MCF 10A (cell line): Measurements from ENCODE around the gene DUSP8. TPM values are rescaled to one million over a fixed set of nuclear protein-coding genes. Genes with fewer than 3 reads are reported as not detected.

Source experiments
- BruUV-seq: library from RNA; stranded (reverse); fragments of 400-500 nt; replicated peaks from 2 replicates; lab custom pipeline; 2021; lab: Mats Ljungman, UMichigan
- CTCF ChIA-PET: fragments of 300-600 bp; sonication (Branson Sonifier 250); formaldehyde crosslinking; extraction: SDS; loops from one replicate; lab custom pipeline; 2021; ENCODE audit warnings: antibody characterized with exemption, inconsistent platforms; lab: Yijun Ruan, JAX
- POLR2A ChIA-PET: fragments of 300-600, 350-650 bp; sonication (Branson Sonifier 250); formaldehyde crosslinking; extraction: SDS; loops from one replicate; lab custom pipeline; 2020; ENCODE audit warnings: antibody characterized with exemption, inconsistent platforms; lab: Yijun Ruan, JAX
- DNase-seq: peaks from one replicate; pipeline ENCODE4 v3.0.0-alpha.2; 2018; ENCODE audit not compliant: unreplicated experiment
- H3K27ac Mint-ChIP-seq: one replicate; pipeline ENCODE4 v1.8.0; 2022; ENCODE audit warnings: mild to moderate bottlenecking, low read depth, mixed read lengths; ENCODE audit not compliant: unreplicated experiment
- H3K27me3 Mint-ChIP-seq: one replicate; pipeline ENCODE4 v1.8.0; 2022; ENCODE audit warnings: mixed read lengths; ENCODE audit not compliant: insufficient read depth, unreplicated experiment
- H3K36me3 Mint-ChIP-seq: one replicate; pipeline ENCODE4 v1.8.0; 2022; ENCODE audit warnings: mild to moderate bottlenecking, moderate library complexity, mixed read lengths; ENCODE audit not compliant: insufficient read depth, unreplicated experiment
- H3K4me1 Mint-ChIP-seq: one replicate; pipeline ENCODE4 v1.8.0; 2022; ENCODE audit warnings: mixed read lengths; ENCODE audit not compliant: insufficient read depth, unreplicated experiment
- H3K4me3 Mint-ChIP-seq: one replicate; pipeline ENCODE4 v1.8.0; 2022; ENCODE audit warnings: mild to moderate bottlenecking, moderate library complexity, mixed read lengths; ENCODE audit not compliant: unreplicated experiment
- H3K9me3 Mint-ChIP-seq: one replicate; pipeline ENCODE4 v1.8.0; 2022; ENCODE audit warnings: mixed read lengths; ENCODE audit not compliant: unreplicated experiment
- CTCF ChIP-seq: fragments of 200-600 bp; IDR thresholded peaks from one replicate; pipeline ENCODE4 v1.8.0; 2022; ENCODE audit warnings: antibody characterized with exemption, mild to moderate bottlenecking; ENCODE audit not compliant: unreplicated experiment
- intact Hi-C: fragments of 100-400 bp; cut with micrococcal nuclease; formaldehyde crosslinking; loops from 2 replicates; pipeline ENCODE4 v1.14.1; 2022
- total RNA-seq: library from RNA; stranded (reverse); gene quantifications from 2 replicates; pipeline ENCODE4 v1.2.3, GENCODE V29; 2022

DUSP8 gene
- total RNA-seq, 1 experiment from 2014 or later, result 17.6 TPM

GRCh38 chr11:1566381-1567051 is 5.6 kb downstream of the DUSP8 start:
- Mint-ChIP-seq H3K4me3 (no peak overlapping the region), H3K27ac (no peak overlapping the region), H3K9me3 (no peaks in the 10 kb centered on the region), H3K36me3 (peaks cover 5% of the 10 kb centered on the region), H3K27me3 (no peaks in the 10 kb centered on the region), H3K4me1 (peaks cover 7% of the 10 kb centered on the region)
- intact Hi-C loops, result no loop called here
- TF ChIP-seq CTCF, result no peak
- no TSS peak for BruUV-seq
- CTCF ChIA-PET, result interaction anchor here (0.5 to 5.5 kb wide), 5 partner anchors 8 to 1799 kb away, joined by 3 to 26 read pairs (median 7); no protein-coding TSS in a partner anchor
- DNase-seq, result no peak
- POLR2A ChIA-PET, result no interaction called here

- intact Hi-C loops, result no loop called here
- ChIA-PET POLR2A (no interaction called here), CTCF (interaction anchor here (0.9 to 5.5 kb wide), 3 partner anchors 9 to 390 kb away, joined by 3 to 26 read pairs (median 13); no protein-coding TSS in a partner anchor)
- Mint-ChIP-seq H3K4me3 (no peak overlapping the region), H3K4me1 (peaks cover 7% of the 10 kb centered on the region), H3K27ac (no peak overlapping the region), H3K27me3 (no peaks in the 10 kb centered on the region), H3K36me3 (peaks cover 5% of the 10 kb centered on the region), H3K9me3 (no peaks in the 10 kb centered on the region)
- DNase-seq, result no peak
- no peak for TF ChIP-seq CTCF
- BruUV-seq, result no TSS peak
Observed at GRCh38 chr11:1565904-1566247, 6.2 kb downstream of the DUSP8 start.

- Mint-ChIP-seq H3K36me3 (peaks cover 5% of the 10 kb centered on the region), H3K4me3 (no peak overlapping the region), H3K4me1 (peaks cover 9% of the 10 kb centered on the region), H3K9me3 (no peaks in the 10 kb centered on the region), H3K27ac (no peak overlapping the region), H3K27me3 (no peaks in the 10 kb centered on the region)
- no peak for TF ChIP-seq CTCF
- no TSS peak for BruUV-seq
- DNase-seq, result no peak
- CTCF ChIA-PET, result interaction anchor here (0.9 to 5.5 kb wide), 3 partner anchors 9 to 391 kb away, joined by 3 to 26 read pairs (median 13); no protein-coding TSS in a partner anchor
- intact Hi-C loops, result no loop called here
- POLR2A ChIA-PET, result no interaction called here
Observed at GRCh38 chr11:1565173-1565903, 6.7 kb downstream of the DUSP8 start.

- ChIA-PET CTCF (interaction anchor here (0.6 to 5.5 kb wide), 3 partner anchors 10 to 55 kb away, joined by 3 to 26 read pairs (median 7); no protein-coding TSS in a partner anchor), POLR2A (no interaction called here)
- intact Hi-C loops, result no loop called here
- no TSS peak for BruUV-seq
- peak; percentile 24 for DNase-seq
- H3K27me3 Mint-ChIP-seq, result no peaks in the 10 kb centered on the region
- no peak overlapping the region for H3K4me3 Mint-ChIP-seq
- H3K9me3 Mint-ChIP-seq, result no peaks in the 10 kb centered on the region
- no peak overlapping the region for H3K27ac Mint-ChIP-seq
- peaks cover 5% of the 10 kb centered on the region for H3K36me3 Mint-ChIP-seq
- TF ChIP-seq CTCF, result no peak
- H3K4me1 Mint-ChIP-seq, result peaks cover 16% of the 10 kb centered on the region
Observed at GRCh38 chr11:1564535-1565172, 7.4 kb downstream of the DUSP8 start.
